ENCODE results near the gene TXNRD3. TPM values are rescaled to one million over a fixed set of nuclear protein-coding genes. Genes with fewer than 3 reads are reported as not detected.
A peak's percentile ranks its signal among the peaks of the same experiment; 100 is the strongest.

TXNRD3 gene
- total RNA-seq: 5.7 and 12.7 TPM in 2 replicates

DNA sequence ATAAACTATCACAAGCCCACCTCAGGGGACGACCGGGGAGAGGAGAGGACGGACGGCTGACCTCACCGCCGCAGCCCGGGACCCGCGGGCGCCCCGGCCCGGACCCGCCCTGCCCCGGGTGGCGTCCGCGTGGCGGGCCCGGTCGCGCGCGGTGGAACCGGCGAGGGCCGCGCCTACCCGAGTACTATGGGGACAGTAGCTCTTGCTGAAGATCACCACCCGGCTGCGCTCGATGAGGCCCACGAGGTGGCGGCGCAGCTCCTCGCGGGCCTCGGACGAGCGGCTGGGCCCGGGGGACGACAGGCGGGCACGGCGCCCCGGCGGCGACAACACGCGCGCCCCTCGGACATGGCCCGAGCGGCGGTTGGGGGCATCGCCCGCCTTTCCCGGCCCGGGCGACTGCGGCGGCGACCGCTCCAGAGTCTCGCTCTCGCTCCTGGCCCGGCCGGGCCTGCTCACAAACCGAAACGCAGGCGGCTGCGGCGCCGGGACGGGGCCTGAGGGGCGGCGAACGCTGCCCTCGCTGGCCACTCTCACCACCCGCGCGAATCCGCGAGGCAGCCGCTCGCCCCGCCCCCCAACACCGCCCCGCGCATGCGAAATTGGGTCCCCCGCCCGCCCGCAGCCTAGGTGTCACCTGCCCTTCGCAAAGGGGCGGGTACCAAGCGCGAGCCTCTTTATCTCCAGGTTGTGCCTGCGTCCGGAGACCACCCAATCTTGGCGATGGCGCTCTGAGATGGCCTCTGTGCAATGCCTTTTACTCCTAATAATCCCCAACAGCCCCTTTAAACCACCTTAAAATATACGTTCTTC is at the start of gene TXNRD3:
TXNRD3 (minus strand) TSS at position 554 of the 813 bp plus-strand sequence.
- peak; percentile 7 for DNase-seq (ENCODE audit: low read depth, low spot score)

DNA sequence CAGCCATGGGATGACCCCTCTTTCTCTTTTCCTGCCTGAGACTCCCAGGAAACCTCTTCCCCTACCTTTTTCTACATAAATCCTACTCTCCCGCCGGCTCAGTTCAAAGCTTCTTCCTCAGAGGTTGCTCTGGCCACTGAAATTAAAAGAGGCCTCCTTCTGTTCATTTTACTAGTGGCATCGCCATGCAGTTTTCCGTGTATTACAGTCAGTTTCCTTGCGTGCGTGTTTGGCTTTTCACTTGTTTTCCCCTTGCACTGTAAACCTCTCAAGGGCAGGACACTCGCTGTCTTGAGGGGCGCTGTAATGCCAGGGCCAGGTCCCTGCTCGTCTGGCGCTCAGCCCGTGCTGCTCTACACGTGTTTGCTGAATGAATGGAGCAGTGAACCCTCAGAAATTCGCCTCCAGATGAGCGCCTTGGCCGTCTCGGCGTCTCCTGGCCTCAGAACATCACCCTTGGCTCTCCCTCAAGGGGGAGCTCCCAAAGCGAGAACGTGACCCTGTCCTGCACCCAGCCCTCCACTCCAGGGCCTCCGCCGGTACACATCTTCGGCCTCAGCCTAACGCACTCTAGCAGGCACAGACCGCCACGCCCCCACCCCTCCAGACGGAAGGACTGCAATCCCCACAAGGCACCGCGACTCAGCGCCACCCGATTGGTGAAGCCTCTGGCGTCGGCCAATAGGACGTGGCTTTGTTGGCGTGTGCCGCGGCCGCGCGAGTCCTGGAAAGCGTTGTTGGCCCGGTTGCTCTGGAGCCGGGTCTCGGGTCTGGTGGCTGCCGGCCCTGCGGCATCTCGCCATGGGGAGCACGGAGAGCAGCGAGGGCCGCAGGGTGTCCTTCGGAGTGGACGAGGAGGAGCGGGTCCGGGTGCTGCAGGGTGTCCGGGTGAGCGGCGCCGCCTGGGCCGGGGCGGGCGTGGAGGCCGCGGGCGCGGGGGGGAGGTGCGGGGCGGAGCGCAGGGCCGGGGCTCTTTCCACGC is 48.9 kb upstream of the TXNRD3 start, which contains the start of gene CHCHD6:
CHCHD6 (plus strand) TSS at position 729 of the 982 bp plus-strand sequence; CDS start at position 802, 73 bp downstream.
- peak; percentile 81 for DNase-seq (ENCODE audit: low read depth, low spot score)

DNA sequence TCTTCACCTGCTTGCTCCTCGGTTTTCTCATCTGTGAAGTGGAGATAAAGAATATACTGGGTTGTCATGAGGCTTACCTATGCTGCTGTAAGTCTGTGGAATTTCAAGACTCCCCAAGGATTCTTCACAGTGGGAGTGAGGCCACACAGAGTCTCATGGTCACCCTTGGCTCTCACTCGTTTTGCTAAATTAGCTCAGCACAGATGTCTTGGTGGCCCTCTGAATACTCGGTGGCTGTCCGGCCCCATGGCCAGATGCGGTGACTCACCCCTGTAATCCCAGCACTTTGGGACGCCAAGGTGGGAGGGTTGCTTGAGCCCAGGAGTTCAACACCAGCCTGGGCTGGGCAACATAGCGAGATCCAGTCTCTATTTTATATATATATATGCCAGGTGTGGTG is 44.1 kb upstream of the TXNRD3 start:
- DNase-seq (ENCODE audit: low read depth, low spot score): no peak

DNA sequence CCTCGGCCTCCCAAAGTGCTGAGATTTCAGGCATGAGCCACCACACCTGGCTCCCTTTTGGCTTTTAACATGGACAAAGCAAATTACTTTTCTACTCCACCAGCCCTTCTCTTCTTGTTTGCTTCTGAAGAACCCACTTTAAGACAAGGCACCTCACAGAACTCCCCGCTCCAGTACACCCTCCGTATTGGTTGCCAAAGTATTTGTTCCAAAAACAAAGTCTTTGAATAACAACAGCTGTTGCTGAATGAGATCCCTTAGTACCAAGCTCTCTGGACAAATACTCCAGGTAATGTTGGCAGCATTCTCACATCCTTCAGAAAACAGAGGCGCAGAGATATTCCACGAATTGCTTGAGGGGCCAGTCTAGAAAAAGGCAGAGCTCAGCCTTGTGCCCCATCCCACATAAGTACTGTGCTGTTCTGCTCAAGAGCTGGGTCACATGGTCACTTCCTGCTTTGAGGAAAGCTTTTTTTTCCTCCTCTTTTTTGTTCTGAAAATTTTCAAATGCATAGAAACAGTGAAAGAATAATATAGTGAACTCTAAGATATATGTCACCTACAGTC is 41.9 kb upstream of the TXNRD3 start:
- DNase-seq (ENCODE audit: low read depth, low spot score): no peak

DNA sequence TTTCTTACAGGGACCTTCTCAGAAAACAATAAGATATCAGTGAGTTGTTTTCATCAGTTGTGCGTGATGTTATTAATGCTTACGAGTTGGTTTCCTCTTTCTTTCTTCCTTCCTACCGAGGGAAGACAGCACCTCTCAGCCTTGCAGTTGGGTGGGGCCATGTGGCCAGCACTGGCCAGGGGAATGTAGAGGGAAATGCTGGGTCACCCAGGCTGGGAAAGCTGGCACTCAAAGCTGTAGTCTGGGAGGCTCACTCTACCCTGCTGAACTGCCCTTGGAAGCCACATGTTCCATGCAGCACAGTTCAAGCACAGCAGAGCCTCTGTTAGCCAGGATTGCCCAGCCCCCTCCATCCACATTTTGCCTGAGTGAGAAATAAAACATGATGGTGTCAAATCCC is 39.0 kb upstream of the TXNRD3 start:
- no peak for DNase-seq (ENCODE audit: low read depth, low spot score)

DNA sequence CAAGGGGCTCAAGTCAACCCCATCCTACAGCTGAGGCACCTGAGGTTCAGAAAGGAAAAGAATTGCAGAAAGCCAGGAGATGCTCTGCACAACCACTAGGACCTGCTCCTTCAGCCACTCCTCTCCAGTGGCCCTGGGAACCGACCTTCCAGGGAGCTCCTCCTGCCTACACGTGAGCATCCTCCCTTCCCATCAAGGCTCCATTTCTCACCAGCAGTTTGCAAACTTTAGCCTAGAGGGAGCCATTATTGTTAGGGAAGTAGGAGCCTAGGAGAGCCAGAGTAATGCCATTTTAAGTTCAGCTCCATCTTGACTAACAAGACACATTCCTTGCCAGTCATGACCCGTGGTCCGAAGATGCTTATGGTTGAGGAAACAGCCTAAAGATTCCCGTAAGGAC is 37.9 kb upstream of the TXNRD3 start:
- DNase-seq (ENCODE audit: low read depth, low spot score): no peak

DNA sequence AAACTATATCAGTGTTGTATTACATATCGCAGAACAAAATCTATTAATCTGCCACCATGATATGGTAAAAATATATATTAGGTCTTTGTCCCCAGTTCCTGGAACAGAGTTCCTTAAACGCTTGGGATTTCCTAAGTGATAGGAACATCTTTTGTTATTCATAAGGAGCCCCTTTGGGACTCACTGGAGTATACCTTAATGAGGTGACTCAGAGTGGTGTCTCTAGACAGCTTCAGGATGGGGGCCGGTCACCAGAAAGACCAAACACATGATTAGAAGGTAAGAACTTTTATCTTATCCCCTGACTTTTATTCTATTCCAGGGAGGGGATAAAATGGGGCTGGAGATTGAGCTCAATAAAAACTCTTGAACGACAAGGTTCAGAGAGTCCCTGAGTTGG is 36.8 kb upstream of the TXNRD3 start:
- DNase-seq (ENCODE audit: low read depth, low spot score): no peak

DNA sequence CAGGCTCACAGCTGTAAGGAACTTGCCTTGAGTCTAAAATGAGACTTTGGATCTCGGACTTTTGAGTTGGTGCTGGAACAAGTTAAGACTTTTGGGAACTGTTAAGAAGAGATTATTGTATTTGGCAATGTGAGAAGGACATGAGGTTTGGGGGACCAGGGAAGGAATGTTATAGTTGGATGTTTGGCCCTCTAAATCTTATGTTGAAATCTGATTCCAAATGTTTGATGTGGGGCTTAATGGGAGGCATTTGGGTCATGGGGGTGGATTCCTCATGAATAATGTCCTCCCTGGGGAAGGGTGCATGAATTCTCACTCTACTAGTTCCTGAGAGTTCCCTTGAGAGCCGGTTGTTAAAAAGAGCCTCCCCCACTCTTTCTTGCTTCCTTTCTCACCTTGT is 30.6 kb upstream of the TXNRD3 start:
- no peak for DNase-seq (ENCODE audit: low read depth, low spot score)

DNA sequence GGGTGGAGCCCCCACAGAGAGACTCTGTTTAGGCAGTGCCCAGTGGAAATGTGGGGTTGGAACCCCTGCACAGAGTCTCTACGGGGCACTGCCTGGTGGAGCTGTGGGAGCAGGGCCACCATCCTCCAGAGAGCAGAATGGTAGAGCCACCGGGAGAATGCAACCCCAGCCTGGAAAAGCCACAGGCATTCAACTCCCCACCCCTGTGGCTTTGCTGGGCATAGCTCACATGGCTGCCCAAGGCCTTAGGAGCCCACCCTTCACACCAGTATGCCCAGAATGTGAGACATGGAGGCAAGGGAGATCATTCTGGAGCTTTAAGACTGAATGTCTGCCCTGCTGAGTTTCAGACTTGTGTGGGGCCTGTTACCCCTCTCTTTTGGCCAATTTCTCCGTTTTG is 30.1 kb upstream of the TXNRD3 start:
- no peak for DNase-seq (ENCODE audit: low read depth, low spot score)

DNA sequence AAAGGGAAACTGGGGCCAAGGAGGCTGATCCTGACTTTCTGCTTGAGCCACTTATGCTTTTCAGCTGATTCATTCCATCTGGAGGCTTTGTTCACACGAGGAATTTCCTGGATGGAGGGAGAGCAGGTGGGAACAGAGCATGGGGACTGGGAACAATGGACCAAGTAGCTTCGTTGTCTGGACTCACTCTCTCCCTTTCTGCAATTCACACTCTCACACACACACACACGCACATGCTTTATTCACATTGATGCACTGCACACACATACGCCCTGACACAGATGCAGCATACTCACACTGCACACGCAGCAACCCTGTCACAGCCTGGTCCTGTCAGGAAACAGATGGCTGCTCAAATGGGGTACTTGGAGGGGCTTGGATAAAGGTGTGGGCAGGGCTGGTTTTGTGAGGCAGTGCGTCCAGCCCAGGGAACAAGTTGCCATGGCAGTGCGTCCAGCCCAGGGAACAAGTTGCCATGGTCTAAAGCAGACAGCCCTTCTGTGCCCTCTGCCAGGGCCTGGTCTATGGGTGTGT is 29.4 kb upstream of the TXNRD3 start:
- DNase-seq (ENCODE audit: low read depth, low spot score): no peak

DNA sequence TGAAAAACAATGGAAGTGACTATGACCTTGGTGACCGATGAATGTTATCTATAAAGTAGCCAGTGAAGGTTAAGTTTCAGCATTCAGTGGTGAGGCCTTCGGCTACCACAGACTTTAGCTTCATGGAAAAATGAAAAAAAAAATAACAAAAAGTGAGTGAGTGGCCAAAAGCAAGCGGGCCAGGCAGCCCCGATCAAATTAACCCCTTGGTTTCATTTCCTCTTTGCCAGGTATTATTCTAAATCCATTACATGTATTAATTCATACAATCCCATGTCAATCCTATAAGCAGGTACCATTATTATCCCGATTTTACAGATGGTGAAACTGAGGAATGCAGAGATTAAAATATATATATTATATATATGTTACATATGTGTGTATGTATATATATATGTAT is 28.1 kb upstream of the TXNRD3 start:
- no peak for DNase-seq (ENCODE audit: low read depth, low spot score)

DNA sequence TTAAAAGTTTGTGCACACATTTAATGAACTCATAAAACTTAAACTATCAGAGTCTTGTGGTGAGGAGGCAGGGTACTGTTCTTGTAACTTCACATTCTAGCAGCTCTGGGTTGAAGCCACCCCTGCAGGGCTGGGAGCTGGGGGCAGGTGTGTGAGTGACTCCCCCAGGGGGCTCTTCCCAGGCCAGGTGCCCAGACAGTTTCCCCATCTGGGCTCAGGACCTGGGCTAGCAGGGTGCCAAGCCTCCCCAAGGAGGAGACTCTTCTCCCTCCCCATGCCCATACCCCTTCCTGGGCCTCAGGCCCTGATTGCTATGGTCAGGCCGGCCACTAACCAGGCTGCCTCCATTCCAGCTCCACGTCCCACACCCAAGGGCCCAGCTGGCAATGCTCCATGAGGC is 27.1 kb upstream of the TXNRD3 start:
- no peak for DNase-seq (ENCODE audit: low read depth, low spot score)

DNA sequence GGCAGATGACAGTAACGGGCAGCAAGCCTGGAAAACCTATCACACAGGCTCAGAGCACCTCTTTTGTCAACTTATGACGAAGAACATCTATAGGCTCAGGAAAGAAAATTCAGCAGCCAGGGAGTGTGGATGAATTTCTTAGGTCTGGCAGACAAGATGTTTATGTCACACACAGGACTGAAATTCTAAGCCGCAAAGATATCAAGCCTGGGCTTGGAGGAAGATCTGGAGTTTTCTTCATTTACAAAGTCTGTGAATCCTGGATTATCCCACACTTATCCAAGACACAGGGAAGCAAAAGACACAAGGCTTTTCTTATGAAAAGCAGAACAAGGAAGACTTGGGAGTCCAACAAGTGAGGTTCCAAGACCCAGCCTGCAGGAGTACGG is 25.7 kb upstream of the TXNRD3 start:
- DNase-seq (ENCODE audit: low read depth, low spot score): no peak

DNA sequence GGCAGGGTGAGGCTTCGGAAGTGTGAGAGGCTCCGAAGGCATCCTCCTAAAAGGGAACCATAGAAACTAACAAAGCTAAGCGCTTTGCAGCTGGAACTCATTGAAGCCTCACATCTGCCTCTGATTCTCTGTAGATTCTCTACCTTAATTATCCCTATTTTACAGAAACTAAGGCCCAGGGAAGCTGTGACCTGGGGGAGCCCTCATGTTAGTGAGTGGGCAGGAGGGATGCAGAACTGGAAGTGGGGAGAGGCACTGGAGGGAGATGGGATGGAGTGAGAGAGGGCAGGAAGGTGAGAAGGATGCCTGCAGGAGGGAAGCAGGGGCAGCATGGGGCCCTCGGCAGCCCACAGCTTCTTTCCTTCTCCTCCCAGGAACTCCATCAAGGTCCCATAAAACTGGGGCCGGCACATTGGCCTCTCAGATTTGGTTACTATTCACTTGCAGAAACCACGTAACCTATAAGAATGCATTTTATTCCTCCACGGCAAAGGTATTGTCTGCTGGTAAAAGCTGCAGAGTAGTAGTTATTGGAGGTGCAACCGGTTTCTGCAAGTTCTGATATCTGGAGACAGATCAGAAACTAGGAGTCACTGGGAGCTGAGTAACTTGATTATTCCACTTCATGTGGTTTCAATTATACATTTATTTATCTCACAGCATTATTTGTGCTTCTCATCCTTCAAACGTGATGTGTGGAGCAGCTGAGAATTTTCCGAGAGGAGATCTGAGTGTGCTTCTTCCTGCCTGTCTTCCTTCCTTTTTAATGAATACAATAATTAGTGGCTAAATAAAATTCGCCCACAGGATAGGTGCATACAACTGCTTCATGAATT is 25.1 kb upstream of the TXNRD3 start:
- no peak for DNase-seq (ENCODE audit: low read depth, low spot score)

DNA sequence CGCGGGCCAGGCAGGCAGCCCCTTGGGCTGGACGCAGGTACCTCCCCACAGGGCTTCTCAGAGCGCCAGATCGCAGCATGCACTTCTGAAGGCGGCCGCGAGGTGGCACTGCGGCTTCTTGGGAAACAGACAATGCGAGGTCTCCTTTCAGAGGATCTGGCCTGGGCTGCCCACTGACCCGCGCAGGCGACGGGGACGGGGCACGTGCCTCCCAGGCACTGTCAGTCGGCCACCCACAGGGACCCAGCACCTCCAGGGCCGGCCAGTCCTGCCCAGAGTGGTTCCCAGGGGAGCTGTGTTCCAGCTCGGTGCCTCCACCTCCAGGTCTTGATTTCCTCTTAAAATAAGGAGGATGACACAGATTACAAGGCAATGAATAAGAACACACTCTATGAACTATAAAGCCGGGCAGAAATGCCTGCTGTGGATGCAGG is 24.4 kb upstream of the TXNRD3 start:
- peak; percentile 20 for DNase-seq (ENCODE audit: low read depth, low spot score)

DNA sequence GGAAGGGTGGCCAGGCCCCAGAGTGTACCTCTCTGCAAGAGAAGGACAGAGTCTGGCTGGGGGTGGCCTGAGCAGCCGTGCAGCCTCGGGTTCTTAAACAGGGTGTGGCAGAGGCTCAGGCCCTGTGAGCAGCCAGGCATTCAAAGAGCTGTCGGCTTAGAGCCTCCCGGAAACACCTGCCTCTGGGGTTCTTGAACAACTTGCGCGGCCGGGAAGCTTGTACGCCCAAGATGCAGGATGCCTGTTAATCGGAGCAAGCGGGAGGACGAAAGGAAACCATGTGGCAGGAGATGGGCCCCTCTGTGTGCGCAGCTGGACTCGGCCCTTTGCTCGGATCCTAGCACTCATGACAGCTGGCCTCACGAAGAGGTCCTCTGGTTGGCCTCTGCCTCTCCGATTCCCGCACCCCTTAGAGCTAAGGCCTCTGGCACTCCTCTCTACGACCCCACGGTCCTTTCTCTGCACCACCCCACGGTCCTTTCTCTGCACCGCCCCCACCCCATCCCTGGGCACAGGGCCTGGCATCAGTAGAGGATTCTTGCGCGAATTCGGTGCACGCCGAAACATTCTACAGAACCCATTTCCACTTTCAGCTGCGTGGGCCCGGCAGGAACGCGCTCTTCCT is 23.9 kb upstream of the TXNRD3 start:
- DNase-seq (ENCODE audit: low read depth, low spot score): no peak

DNA sequence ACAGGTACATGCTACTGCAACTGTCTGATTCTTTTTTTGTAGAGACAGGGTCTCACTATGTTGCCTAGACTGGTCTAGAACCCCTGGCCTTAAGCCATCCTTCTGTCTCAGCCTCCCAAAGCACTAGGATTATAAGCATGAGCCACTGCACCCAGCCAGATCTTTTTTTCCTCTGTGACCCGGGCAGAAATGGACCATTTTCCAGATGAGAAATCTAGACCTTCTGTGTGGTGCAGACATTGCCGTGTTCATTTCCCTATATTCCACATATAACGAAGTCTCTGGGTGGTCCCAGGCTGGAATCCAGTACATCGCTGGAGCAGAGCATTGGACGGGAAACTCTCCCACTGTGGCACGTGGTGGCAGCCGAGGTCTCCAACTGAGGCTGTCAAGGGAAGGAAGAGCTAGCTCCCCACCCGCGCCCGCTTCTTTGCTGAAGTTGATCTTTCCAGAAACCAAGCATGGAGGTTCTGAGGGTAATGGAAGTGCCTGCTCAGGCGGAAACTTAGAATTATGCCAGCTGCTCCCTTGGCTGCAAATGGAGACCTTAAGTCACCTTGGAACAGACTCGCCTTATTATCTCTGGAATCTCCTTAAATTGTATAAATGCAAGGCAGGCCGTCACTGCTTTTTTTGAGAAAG is 23.1 kb upstream of the TXNRD3 start:
- DNase-seq (ENCODE audit: low read depth, low spot score): no peak

DNA sequence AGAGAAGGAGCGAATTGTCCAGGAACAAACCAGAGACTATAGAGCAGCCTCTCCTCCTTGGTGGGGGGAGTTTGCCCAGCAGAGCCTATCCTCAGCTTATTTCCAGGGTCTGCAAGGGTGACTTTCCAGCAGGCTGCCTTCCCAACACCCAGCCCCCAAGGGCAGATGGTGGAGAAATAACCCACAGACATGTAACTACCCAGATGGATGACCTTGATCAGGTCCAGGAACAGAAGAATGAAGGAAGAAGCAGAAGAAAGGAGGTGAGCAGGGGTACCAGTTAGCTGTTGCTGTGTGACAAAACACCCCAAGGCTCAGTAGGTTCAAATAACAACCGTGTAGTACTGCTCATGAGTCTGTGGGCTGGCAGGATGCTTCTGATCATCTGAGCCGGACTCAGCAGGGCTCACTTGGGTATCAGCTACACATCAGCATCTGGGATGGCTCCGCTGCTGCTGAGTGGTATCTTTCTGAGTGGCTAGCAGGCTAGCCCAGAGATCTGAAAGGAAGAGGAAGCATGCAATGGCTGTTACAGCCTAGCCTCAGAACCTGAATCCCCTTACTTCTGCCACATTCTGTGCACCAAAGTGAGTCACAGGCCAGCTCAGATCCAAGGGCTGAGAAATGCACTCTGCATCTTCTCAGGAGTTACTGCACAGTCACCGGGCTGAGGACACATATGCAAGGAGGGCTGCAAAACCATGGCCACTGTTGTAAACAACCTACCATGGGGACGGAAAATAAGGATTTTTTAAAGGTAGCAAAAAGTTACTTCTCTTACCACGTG is 22.2 kb upstream of the TXNRD3 start:
- DNase-seq (ENCODE audit: low read depth, low spot score): no peak

DNA sequence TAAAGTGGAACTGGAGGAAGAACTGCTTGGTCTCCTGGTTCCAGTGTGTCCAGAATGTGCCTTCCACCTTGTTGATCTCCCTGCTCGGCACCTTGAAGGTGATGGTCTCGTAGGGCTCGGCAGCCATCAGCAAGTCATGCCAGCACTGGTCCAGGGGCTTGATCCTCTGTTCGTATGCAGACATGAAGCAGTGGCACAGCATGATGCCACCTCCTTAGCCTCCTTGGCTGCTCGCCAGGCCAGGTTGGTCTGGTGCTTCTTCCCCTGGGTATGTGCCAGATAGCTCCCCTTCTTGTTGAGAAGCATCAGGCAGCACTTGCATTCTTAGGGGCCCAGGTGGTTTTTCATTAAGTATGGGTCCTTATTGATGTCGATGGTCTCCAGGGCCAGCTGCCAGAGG is 17.8 kb upstream of the TXNRD3 start:
- DNase-seq (ENCODE audit: low read depth, low spot score): no peak
